ENCODE data around the gene TRABD2B. TPM values are rescaled to one million over a fixed set of nuclear protein-coding genes. Genes with fewer than 3 reads are reported as not detected.

TRABD2B gene
- total and polyA plus RNA-seq, 2 donors (not counting 1 experiment from before 2014, with no cell fraction given) = under 0.01 TPM; not detected in 1

DNA sequence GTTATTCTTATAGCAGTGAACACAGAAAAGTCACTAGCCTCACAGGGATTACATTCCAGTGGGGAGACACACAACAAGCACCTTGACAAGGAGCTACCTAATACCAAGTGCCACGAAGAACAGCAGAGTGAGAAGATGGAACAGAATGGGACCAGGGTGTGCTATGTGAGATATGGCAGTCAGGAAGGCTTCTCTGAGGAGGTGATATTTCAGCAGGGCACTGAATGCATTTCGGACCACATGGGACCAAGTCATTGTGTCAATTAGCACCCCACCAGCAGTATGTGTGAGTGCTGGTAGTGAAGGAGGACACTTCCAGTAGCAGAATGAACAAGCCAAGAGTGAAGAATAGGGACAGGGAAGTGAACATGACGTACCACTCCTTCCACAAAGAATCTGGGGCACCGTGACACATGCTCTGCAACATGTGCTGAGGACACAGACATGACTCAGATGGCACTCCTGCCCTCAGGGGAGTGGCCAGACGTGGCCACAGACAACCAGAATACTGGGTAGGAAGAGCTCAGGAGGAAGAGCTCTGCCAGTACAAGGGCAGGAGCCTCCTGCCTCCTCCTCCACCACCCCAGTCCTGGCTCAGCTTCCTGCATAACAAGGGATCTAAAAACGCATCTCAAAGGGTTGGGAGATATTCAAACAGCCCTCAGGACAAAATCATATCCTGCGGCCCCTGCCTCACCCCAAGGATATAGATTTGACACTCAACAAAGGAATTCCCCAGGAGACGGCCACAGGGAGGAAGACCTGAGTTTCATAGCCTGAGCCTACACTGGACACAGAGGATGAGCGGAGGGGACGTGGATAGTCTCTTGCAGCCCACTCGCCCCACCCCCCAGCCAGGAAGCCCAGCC, 102.5 kb downstream of the TRABD2B start:
- no peak overlapping the region for H3K27ac ChIP-seq (ENCODE audit: insufficient read depth, low read length)
- H3K27me3 ChIP-seq (ENCODE audit: control insufficient read depth, insufficient read depth, low read length) = no peaks in the 10 kb centered on the region
- no peak overlapping the region for H3K9ac ChIP-seq (ENCODE audit: insufficient read depth, low read length)
- H3K4me2 ChIP-seq (ENCODE audit: extremely low read depth, insufficient read depth, low read length) = no peak overlapping the region
- no peak for DNase-seq (ENCODE audit: low read depth in 2 of 2)
- no peaks in the 10 kb centered on the region for H4K20me1 ChIP-seq (ENCODE audit: control insufficient read depth, extremely low read depth, insufficient read depth, low read length)
- H2AFZ ChIP-seq (ENCODE audit: low read length) = no peak overlapping the region
- no peak overlapping the region for H3K4me3 ChIP-seq (replicated peaks in 1 of 4; ENCODE audit: control extremely low read depth in 1 of 4, insufficient read depth in 1 of 4, low read depth in 3 of 4, low read length in 4 of 4)
- H3K9me3 ChIP-seq (ENCODE audit: control insufficient read depth, insufficient read depth, low read depth, low read length) = no peaks in the 10 kb centered on the region
- H3K79me2 ChIP-seq (ENCODE audit: control insufficient read depth, insufficient read depth, low read length) = no peaks in the 10 kb centered on the region
- H3K36me3 ChIP-seq (ENCODE audit: control insufficient read depth, insufficient read depth, low read length) = no peaks in the 10 kb centered on the region
- no peaks in the 10 kb centered on the region for H3K4me1 ChIP-seq (ENCODE audit: control insufficient read depth, extremely low read depth, insufficient read depth, low read length)
- TF ChIP-seq, protein P1, sequence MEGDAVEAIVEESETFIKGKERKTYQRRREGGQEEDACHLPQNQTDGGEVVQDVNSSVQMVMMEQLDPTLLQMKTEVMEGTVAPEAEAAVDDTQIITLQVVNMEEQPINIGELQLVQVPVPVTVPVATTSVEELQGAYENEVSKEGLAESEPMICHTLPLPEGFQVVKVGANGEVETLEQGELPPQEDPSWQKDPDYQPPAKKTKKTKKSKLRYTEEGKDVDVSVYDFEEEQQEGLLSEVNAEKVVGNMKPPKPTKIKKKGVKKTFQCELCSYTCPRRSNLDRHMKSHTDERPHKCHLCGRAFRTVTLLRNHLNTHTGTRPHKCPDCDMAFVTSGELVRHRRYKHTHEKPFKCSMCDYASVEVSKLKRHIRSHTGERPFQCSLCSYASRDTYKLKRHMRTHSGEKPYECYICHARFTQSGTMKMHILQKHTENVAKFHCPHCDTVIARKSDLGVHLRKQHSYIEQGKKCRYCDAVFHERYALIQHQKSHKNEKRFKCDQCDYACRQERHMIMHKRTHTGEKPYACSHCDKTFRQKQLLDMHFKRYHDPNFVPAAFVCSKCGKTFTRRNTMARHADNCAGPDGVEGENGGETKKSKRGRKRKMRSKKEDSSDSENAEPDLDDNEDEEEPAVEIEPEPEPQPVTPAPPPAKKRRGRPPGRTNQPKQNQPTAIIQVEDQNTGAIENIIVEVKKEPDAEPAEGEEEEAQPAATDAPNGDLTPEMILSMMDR (conservative IDR thresholded peaks at IDR 0.05 in 1 of 2, IDR thresholded peaks at IDR 0.05 in 1 of 2; ENCODE audit: low read depth in 1 of 2, low read length in 2 of 2) = no peak
- no peak for TF ChIP-seq EZH2 (IDR thresholded peaks at IDR 0.05; ENCODE audit: low read length, missing control alignments)

DNA sequence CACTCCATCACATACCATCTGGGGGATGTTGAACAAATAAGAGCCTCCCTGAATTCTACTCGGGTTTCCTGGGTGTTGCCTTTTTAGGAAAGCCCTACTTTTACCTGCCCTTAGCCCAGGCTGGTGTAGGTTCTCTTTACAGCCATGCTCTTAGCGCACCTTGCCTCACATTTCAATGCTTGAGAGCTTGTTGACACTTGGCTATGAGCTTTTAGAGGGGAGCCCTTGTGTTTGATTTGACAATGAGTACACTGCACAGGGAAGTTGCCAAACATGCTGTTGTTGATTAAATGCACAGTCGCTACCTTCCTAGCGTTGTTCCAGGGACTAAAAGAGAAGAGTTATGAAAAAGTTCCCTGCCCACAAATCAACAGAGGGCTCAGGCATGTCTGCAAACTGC, 103.8 kb downstream of the TRABD2B start:
- H3K79me2 ChIP-seq (ENCODE audit: control insufficient read depth, insufficient read depth, low read length) = no peaks in the 10 kb centered on the region
- H3K4me3 ChIP-seq (replicated peaks in 1 of 4; ENCODE audit: control extremely low read depth in 1 of 4, insufficient read depth in 1 of 4, low read depth in 3 of 4, low read length in 4 of 4) = no peak overlapping the region
- H3K9me3 ChIP-seq (ENCODE audit: control insufficient read depth, insufficient read depth, low read depth, low read length) = no peaks in the 10 kb centered on the region
- no peaks in the 10 kb centered on the region for H4K20me1 ChIP-seq (ENCODE audit: control insufficient read depth, extremely low read depth, insufficient read depth, low read length)
- H3K4me2 ChIP-seq (ENCODE audit: extremely low read depth, insufficient read depth, low read length) = no peak overlapping the region
- H3K27ac ChIP-seq (ENCODE audit: insufficient read depth, low read length) = no peak overlapping the region
- no peaks in the 10 kb centered on the region for H3K36me3 ChIP-seq (ENCODE audit: control insufficient read depth, insufficient read depth, low read length)
- DNase-seq (ENCODE audit: low read depth in 2 of 2) = no peak
- H3K27me3 ChIP-seq (ENCODE audit: control insufficient read depth, insufficient read depth, low read length) = no peaks in the 10 kb centered on the region
- H3K4me1 ChIP-seq (ENCODE audit: control insufficient read depth, extremely low read depth, insufficient read depth, low read length) = no peaks in the 10 kb centered on the region
- TF ChIP-seq, protein P1 (conservative IDR thresholded peaks at IDR 0.05 in 1 of 2, IDR thresholded peaks at IDR 0.05 in 1 of 2; ENCODE audit: low read depth in 1 of 2, low read length in 2 of 2) = no peak
- no peak for TF ChIP-seq EZH2 (IDR thresholded peaks at IDR 0.05; ENCODE audit: low read length, missing control alignments)
- no peak overlapping the region for H3K9ac ChIP-seq (ENCODE audit: insufficient read depth, low read length)
- H2AFZ ChIP-seq (ENCODE audit: low read length) = no peak overlapping the region

DNA sequence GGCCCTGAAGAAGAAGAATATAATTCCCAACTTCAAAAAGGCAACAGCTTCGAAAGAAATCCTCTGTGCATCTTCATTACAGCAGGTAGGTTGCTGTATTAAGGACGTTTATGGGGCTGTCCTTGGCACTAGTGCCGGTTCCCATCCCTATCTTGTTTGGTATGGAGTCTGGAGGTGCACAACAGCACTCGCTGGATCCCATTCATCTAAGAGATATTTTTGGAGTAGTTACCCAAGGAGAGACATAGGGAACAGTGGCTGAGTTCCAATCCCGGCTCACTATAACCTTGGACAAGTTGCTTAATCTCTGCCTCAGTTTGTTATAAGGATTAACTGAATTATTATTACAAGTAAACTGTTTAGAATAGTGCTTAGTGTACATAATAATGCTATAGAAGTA, 106.4 kb downstream of the TRABD2B start:
- no peaks in the 10 kb centered on the region for H3K4me1 ChIP-seq (ENCODE audit: control insufficient read depth, extremely low read depth, insufficient read depth, low read length)
- H2AFZ ChIP-seq (ENCODE audit: low read length) = no peak overlapping the region
- H3K4me3 ChIP-seq (replicated peaks in 1 of 4; ENCODE audit: control extremely low read depth in 1 of 4, insufficient read depth in 1 of 4, low read depth in 3 of 4, low read length in 4 of 4) = no peak overlapping the region
- no peak overlapping the region for H3K9ac ChIP-seq (ENCODE audit: insufficient read depth, low read length)
- no peaks in the 10 kb centered on the region for H3K9me3 ChIP-seq (ENCODE audit: control insufficient read depth, insufficient read depth, low read depth, low read length)
- no peak overlapping the region for H3K4me2 ChIP-seq (ENCODE audit: extremely low read depth, insufficient read depth, low read length)
- no peak overlapping the region for H3K27ac ChIP-seq (ENCODE audit: insufficient read depth, low read length)
- no peaks in the 10 kb centered on the region for H3K36me3 ChIP-seq (ENCODE audit: control insufficient read depth, insufficient read depth, low read length)
- H3K27me3 ChIP-seq (ENCODE audit: control insufficient read depth, insufficient read depth, low read length) = no peaks in the 10 kb centered on the region
- no peak for DNase-seq (ENCODE audit: low read depth in 2 of 2)
- TF ChIP-seq, protein P1 (conservative IDR thresholded peaks at IDR 0.05 in 1 of 2, IDR thresholded peaks at IDR 0.05 in 1 of 2; ENCODE audit: low read depth in 1 of 2, low read length in 2 of 2) = no peak
- TF ChIP-seq EZH2 (IDR thresholded peaks at IDR 0.05; ENCODE audit: low read length, missing control alignments) = no peak
- no peaks in the 10 kb centered on the region for H4K20me1 ChIP-seq (ENCODE audit: control insufficient read depth, extremely low read depth, insufficient read depth, low read length)
- no peaks in the 10 kb centered on the region for H3K79me2 ChIP-seq (ENCODE audit: control insufficient read depth, insufficient read depth, low read length)
